ENCODE results near the gene YTHDC1.

Gene YTHDC1

GRCh38 chr4:68337004-68337403, 12.9 kb downstream of the YTHDC1 start:
- Mint-ChIP-seq H3K9me3 (no peaks in the 10 kb centered on the region), H3K4me3 (peak overlapping the region; percentile 4), H3K4me1 (peaks cover 80% of the 10 kb centered on the region), H3K36me3 (peaks cover 16% of the 10 kb centered on the region), H3K27ac (peak overlapping the region; percentile 88), H3K27me3 (no peaks in the 10 kb centered on the region)

- H3K4me3 Mint-ChIP-seq = no peak overlapping the region
- peaks cover 78% of the 10 kb centered on the region for H3K4me1 Mint-ChIP-seq
- no peaks in the 10 kb centered on the region for H3K9me3 Mint-ChIP-seq
- H3K27me3 Mint-ChIP-seq = no peaks in the 10 kb centered on the region
- H3K36me3 Mint-ChIP-seq = peaks cover 17% of the 10 kb centered on the region
- peak overlapping the region; percentile 88 for H3K27ac Mint-ChIP-seq
Measured at GRCh38 chr4:68336530-68336929, 13.4 kb downstream of the YTHDC1 start.

GRCh38 chr4:68326141-68326540, 23.7 kb downstream of the YTHDC1 start:
- H3K4me3 Mint-ChIP-seq = no peak overlapping the region
- H3K36me3 Mint-ChIP-seq = peaks cover 11% of the 10 kb centered on the region
- H3K27me3 Mint-ChIP-seq = no peaks in the 10 kb centered on the region
- peak overlapping the region; percentile 49 for H3K27ac Mint-ChIP-seq
- no peaks in the 10 kb centered on the region for H3K9me3 Mint-ChIP-seq
- no peaks in the 10 kb centered on the region for H3K4me1 Mint-ChIP-seq

GRCh38 chr4:68324519-68325262, 25.2 kb downstream of the YTHDC1 start:
- Mint-ChIP-seq H3K4me1 (no peaks in the 10 kb centered on the region), H3K27me3 (no peaks in the 10 kb centered on the region), H3K36me3 (peaks cover 11% of the 10 kb centered on the region), H3K27ac (peak overlapping the region; percentile 4), H3K9me3 (no peaks in the 10 kb centered on the region), H3K4me3 (no peak overlapping the region)

- Mint-ChIP-seq H3K9me3 (no peaks in the 10 kb centered on the region), H3K27me3 (no peaks in the 10 kb centered on the region), H3K4me1 (peaks cover 4% of the 10 kb centered on the region), H3K36me3 (peaks cover 10% of the 10 kb centered on the region), H3K4me3 (no peak overlapping the region), H3K27ac (peak overlapping the region; percentile 18)
Measured at GRCh38 chr4:68319040-68319439, 30.9 kb downstream of the YTHDC1 start.

- Mint-ChIP-seq H3K4me3 (no peak overlapping the region), H3K4me1 (peaks cover 4% of the 10 kb centered on the region), H3K27ac (peak overlapping the region; percentile 36), H3K9me3 (no peaks in the 10 kb centered on the region), H3K27me3 (no peaks in the 10 kb centered on the region), H3K36me3 (peaks cover 11% of the 10 kb centered on the region)
Measured at GRCh38 chr4:68316193-68316969, 33.5 kb downstream of the YTHDC1 start.

GRCh38 chr4:68310651-68311247, 39.1 kb downstream of the YTHDC1 start:
- Mint-ChIP-seq H3K27ac (no peak overlapping the region), H3K9me3 (no peaks in the 10 kb centered on the region), H3K4me1 (no peaks in the 10 kb centered on the region), H3K27me3 (peaks cover 6% of the 10 kb centered on the region), H3K4me3 (no peak overlapping the region), H3K36me3 (peaks cover 8% of the 10 kb centered on the region)

GRCh38 chr4:68304731-68305130, 45.2 kb downstream of the YTHDC1 start:
- H3K27me3 Mint-ChIP-seq = peaks cover 6% of the 10 kb centered on the region
- H3K27ac Mint-ChIP-seq = no peak overlapping the region
- no peaks in the 10 kb centered on the region for H3K36me3 Mint-ChIP-seq
- H3K9me3 Mint-ChIP-seq = no peaks in the 10 kb centered on the region
- H3K4me3 Mint-ChIP-seq = no peak overlapping the region
- H3K4me1 Mint-ChIP-seq = no peaks in the 10 kb centered on the region

- Mint-ChIP-seq H3K36me3 (no peaks in the 10 kb centered on the region), H3K4me1 (no peaks in the 10 kb centered on the region), H3K9me3 (peaks cover 5% of the 10 kb centered on the region), H3K27ac (no peak overlapping the region), H3K4me3 (no peak overlapping the region), H3K27me3 (peaks cover 10% of the 10 kb centered on the region)
Measured at GRCh38 chr4:68299492-68300457, 50.1 kb downstream of the YTHDC1 start.

- H3K27ac Mint-ChIP-seq = no peak overlapping the region
- H3K4me1 Mint-ChIP-seq = no peaks in the 10 kb centered on the region
- H3K27me3 Mint-ChIP-seq = peaks cover 13% of the 10 kb centered on the region
- peaks cover 5% of the 10 kb centered on the region for H3K9me3 Mint-ChIP-seq
- no peaks in the 10 kb centered on the region for H3K36me3 Mint-ChIP-seq
- no peak overlapping the region for H3K4me3 Mint-ChIP-seq
Measured at GRCh38 chr4:68297137-68297536, 52.8 kb downstream of the YTHDC1 start.

GRCh38 chr4:68291256-68291655, 58.6 kb downstream of the YTHDC1 start:
- Mint-ChIP-seq H3K9me3 (no peaks in the 10 kb centered on the region), H3K27ac (no peak overlapping the region), H3K36me3 (no peaks in the 10 kb centered on the region), H3K4me3 (no peak overlapping the region), H3K27me3 (peaks cover 12% of the 10 kb centered on the region), H3K4me1 (no peaks in the 10 kb centered on the region)

- Mint-ChIP-seq H3K9me3 (no peaks in the 10 kb centered on the region), H3K27me3 (peaks cover 7% of the 10 kb centered on the region)
Measured at GRCh38 chr4:68288393-68288740, 61.5 kb downstream of the YTHDC1 start.

GRCh38 chr4:68287704-68288392, 62.0 kb downstream of the YTHDC1 start:
- Mint-ChIP-seq H3K27ac (no peak overlapping the region), H3K27me3 (peaks cover 7% of the 10 kb centered on the region), H3K36me3 (no peaks in the 10 kb centered on the region), H3K4me3 (no peak overlapping the region), H3K9me3 (no peaks in the 10 kb centered on the region), H3K4me1 (no peaks in the 10 kb centered on the region)

More at GRCh38 chr4:68288393-68288740, 61.5 kb downstream of the YTHDC1 start:
- Mint-ChIP-seq H3K4me3 (no peak overlapping the region), H3K36me3 (no peaks in the 10 kb centered on the region), H3K4me1 (no peaks in the 10 kb centered on the region), H3K27ac (no peak overlapping the region)

GRCh38 chr4:68283714-68284113, 66.2 kb downstream of the YTHDC1 start:
- Mint-ChIP-seq H3K4me1 (no peaks in the 10 kb centered on the region), H3K9me3 (no peaks in the 10 kb centered on the region), H3K27me3 (peaks cover 7% of the 10 kb centered on the region), H3K36me3 (no peaks in the 10 kb centered on the region), H3K27ac (no peak overlapping the region), H3K4me3 (no peak overlapping the region)

GRCh38 chr4:68283095-68283494, 66.8 kb downstream of the YTHDC1 start:
- Mint-ChIP-seq H3K36me3 (no peaks in the 10 kb centered on the region), H3K4me1 (no peaks in the 10 kb centered on the region), H3K9me3 (no peaks in the 10 kb centered on the region), H3K27ac (no peak overlapping the region), H3K27me3 (peaks cover 2% of the 10 kb centered on the region), H3K4me3 (no peak overlapping the region)
